ENCODE results near the gene CA10.

CA10 gene

GRCh38 chr17:51598824-51599223 is 559.7 kb downstream of the CA10 start:
- H3K27ac ChIP-seq (replicated peaks) = no peak overlapping the region
- H3K4me3 ChIP-seq (replicated peaks; ENCODE audit: insufficient read depth, low read length) = no peak overlapping the region
- TF ChIP-seq POLR2AphosphoS5 (IDR thresholded peaks at IDR 0.05; ENCODE audit: low read depth) (no peak), REST (IDR thresholded peaks at IDR 0.05; ENCODE audit: insufficient replicate concordance, low read depth) (no peak), GABPA (IDR thresholded peaks at IDR 0.05; ENCODE audit: low read depth) (no peak), SPI1 (IDR thresholded peaks at IDR 0.05; ENCODE audit: borderline replicate concordance, low read depth) (no peak), CTCF (IDR thresholded peaks at IDR 0.05; ENCODE audit: insufficient read depth, low read length) (no peak)
- H3K27me3 ChIP-seq (ENCODE audit: insufficient read depth, poor library complexity, severe bottlenecking) = no peaks in the 10 kb centered on the region
- no peak for DNase-seq (ENCODE audit: low read depth in 1 of 2, low spot score in 1 of 2)

- no peak for DNase-seq (ENCODE audit: low read depth in 1 of 2, low spot score in 1 of 2)
- no peak overlapping the region for H3K4me3 ChIP-seq (replicated peaks; ENCODE audit: insufficient read depth, low read length)
- H3K27me3 ChIP-seq (ENCODE audit: insufficient read depth, poor library complexity, severe bottlenecking) = no peaks in the 10 kb centered on the region
- TF ChIP-seq CTCF (IDR thresholded peaks at IDR 0.05; ENCODE audit: insufficient read depth, low read length) = no peak
- TF ChIP-seq REST (IDR thresholded peaks at IDR 0.05; ENCODE audit: insufficient replicate concordance, low read depth) = no peak
- no peak for TF ChIP-seq SPI1 (IDR thresholded peaks at IDR 0.05; ENCODE audit: borderline replicate concordance, low read depth)
- TF ChIP-seq POLR2AphosphoS5 (IDR thresholded peaks at IDR 0.05; ENCODE audit: low read depth) = no peak
- no peak for TF ChIP-seq GABPA (IDR thresholded peaks at IDR 0.05; ENCODE audit: low read depth)
- no peak overlapping the region for H3K27ac ChIP-seq (replicated peaks)
Measured at GRCh38 chr17:51597345-51597744, 561.2 kb downstream of the CA10 start.

GRCh38 chr17:51595826-51596398 is 562.6 kb downstream of the CA10 start:
- no peak for DNase-seq (ENCODE audit: low read depth in 1 of 2, low spot score in 1 of 2)
- TF ChIP-seq CTCF (IDR thresholded peaks at IDR 0.05; ENCODE audit: insufficient read depth, low read length) (no peak), SPI1 (IDR thresholded peaks at IDR 0.05; ENCODE audit: borderline replicate concordance, low read depth) (no peak), POLR2AphosphoS5 (IDR thresholded peaks at IDR 0.05; ENCODE audit: low read depth) (no peak), REST (IDR thresholded peaks at IDR 0.05; ENCODE audit: insufficient replicate concordance, low read depth) (no peak), GABPA (IDR thresholded peaks at IDR 0.05; ENCODE audit: low read depth) (no peak)
- H3K4me3 ChIP-seq (replicated peaks; ENCODE audit: insufficient read depth, low read length) = no peak overlapping the region
- H3K27ac ChIP-seq (replicated peaks) = no peak overlapping the region
- no peaks in the 10 kb centered on the region for H3K27me3 ChIP-seq (ENCODE audit: insufficient read depth, poor library complexity, severe bottlenecking)

Data from HL-60 (cell line).